ENCODE results near the gene CAGE1. TPM values are rescaled to one million over a fixed set of nuclear protein-coding genes. Genes with fewer than 3 reads are reported as not detected.
"Not testable (repeated sequence)": the region's sequence is repeated elsewhere in the genome, so short reads cannot be mapped to it uniquely, and the experiment has no call there.

CAGE1 gene
- total RNA-seq, 1 donor from 2014 or later = not detected

DNA sequence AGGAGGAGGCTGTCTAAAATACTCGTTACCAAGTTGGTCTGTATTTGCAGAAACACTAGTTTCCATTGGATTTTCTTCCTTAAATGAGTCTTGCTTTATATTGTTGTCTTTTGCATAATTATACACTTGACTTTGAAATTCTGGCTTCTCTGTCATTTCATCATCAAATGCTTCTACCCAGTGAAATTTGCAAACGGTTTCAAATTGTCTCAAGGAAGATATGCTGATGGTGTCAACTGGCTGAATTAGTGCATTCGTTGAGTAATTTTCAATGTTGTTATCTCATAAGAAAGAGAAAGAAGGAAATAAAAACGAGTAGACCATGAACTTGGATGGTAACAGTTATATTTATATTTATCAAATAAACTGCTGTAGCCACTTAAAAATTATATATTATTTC is 10.8 kb downstream of the CAGE1 start:
- no peaks in the 10 kb centered on the region for H3K9me3 ChIP-seq
- no peaks in the 10 kb centered on the region for H3K27me3 ChIP-seq
- H3K4me3 ChIP-seq = no peak overlapping the region
- no peak for TF ChIP-seq POLR2AphosphoS5 (IDR thresholded peaks at IDR 0.05; ENCODE audit: insufficient read depth in 1 of 2, low read depth in 1 of 2)
- TF ChIP-seq POLR2A (IDR thresholded peaks at IDR 0.05) = no peak
- TF ChIP-seq, protein P1, sequence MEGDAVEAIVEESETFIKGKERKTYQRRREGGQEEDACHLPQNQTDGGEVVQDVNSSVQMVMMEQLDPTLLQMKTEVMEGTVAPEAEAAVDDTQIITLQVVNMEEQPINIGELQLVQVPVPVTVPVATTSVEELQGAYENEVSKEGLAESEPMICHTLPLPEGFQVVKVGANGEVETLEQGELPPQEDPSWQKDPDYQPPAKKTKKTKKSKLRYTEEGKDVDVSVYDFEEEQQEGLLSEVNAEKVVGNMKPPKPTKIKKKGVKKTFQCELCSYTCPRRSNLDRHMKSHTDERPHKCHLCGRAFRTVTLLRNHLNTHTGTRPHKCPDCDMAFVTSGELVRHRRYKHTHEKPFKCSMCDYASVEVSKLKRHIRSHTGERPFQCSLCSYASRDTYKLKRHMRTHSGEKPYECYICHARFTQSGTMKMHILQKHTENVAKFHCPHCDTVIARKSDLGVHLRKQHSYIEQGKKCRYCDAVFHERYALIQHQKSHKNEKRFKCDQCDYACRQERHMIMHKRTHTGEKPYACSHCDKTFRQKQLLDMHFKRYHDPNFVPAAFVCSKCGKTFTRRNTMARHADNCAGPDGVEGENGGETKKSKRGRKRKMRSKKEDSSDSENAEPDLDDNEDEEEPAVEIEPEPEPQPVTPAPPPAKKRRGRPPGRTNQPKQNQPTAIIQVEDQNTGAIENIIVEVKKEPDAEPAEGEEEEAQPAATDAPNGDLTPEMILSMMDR (IDR thresholded peaks at IDR 0.05) = no peak
- intact Hi-C loops (cut with DNase I) = no loop called here
- no peaks in the 10 kb centered on the region for H3K36me3 ChIP-seq
- DNase-seq (ENCODE audit: extremely low spot score in 2 of 2) = no peak
- no peaks in the 10 kb centered on the region for H3K4me1 ChIP-seq
- no peak overlapping the region for H3K27ac ChIP-seq

DNA sequence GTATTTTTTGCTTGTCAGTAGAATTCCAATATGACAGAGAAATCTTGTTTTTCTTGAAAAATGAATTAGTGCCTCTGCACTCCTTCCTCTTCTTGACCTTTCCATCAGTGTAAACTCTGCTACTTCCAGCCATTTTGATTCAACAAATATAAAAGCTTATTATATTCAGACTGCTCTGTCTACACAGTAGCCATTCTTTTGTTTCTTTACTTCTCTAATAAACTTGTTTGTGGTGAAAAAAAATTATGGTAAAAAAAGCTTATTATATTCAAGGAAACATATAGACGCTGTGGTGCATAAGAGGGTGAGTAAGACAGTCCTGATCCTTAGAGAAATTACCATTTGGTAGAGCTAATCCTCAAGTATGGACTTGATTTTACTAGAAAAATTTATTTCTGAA is 11.6 kb downstream of the CAGE1 start:
- Histone ChIP-seq H3K9me3 (no peaks in the 10 kb centered on the region), H3K36me3 (no peaks in the 10 kb centered on the region), H3K27ac (no peak overlapping the region), H3K27me3 (no peaks in the 10 kb centered on the region), H3K4me3 (no peak overlapping the region), H3K4me1 (no peaks in the 10 kb centered on the region)
- intact Hi-C loops (cut with DNase I) = no loop called here
- TF ChIP-seq, protein P1 (IDR thresholded peaks at IDR 0.05) = no peak
- TF ChIP-seq POLR2A (IDR thresholded peaks at IDR 0.05) (no peak), POLR2AphosphoS5 (IDR thresholded peaks at IDR 0.05; ENCODE audit: insufficient read depth in 1 of 2, low read depth in 1 of 2) (no peak)
- DNase-seq (ENCODE audit: extremely low spot score in 2 of 2) = no peak

DNA sequence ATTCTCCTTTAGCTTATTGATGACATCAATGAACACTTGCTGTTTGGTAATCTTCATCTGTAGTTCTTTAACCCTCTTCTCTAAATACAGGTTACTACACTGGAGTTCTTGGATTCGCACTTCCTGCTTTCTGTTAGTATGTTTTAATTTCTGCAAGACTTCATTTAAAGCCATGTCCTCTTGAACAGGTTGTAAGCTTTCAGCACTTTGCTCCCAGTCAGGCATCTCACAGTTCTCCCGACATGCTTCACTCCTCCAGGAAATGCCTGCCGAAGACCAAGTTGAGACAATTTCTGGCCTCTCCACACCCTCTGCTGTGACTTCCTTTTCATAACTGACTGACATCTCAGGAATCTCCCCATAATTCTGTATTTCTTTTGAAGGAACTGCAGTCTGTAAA is 15.8 kb downstream of the CAGE1 start:
- DNase-seq (ENCODE audit: extremely low spot score in 2 of 2) = no peak
- Histone ChIP-seq H3K9me3 (no peaks in the 10 kb centered on the region), H3K27me3 (no peaks in the 10 kb centered on the region), H3K4me3 (no peak overlapping the region), H3K36me3 (no peaks in the 10 kb centered on the region), H3K27ac (no peak overlapping the region), H3K4me1 (no peaks in the 10 kb centered on the region)
- intact Hi-C loops (cut with DNase I) = no loop called here
- TF ChIP-seq POLR2A (IDR thresholded peaks at IDR 0.05) (no peak), POLR2AphosphoS5 (IDR thresholded peaks at IDR 0.05; ENCODE audit: insufficient read depth in 1 of 2, low read depth in 1 of 2) (no peak)
- TF ChIP-seq, protein P1 (IDR thresholded peaks at IDR 0.05) = no peak

DNA sequence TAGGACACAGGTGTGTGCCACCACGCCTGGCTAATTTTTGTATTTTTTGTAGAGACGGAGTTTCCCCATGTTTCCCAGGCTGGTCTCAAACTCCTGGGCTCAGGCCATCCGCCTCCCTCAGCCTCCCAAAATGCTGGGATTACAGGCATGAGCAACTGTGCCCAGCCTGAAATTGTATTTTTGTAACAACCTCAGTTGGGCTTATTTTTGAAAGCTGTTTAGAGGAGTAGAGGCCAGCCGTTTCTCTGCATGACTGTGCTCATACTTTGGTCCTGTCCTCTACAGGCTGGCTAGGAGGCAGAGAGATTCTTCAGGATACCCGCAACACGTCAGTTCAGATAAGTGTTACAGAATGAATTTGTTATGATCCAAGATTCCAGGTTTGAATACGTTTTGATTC is 22.1 kb downstream of the CAGE1 start:
- DNase-seq (ENCODE audit: extremely low spot score in 2 of 2) = no peak
- TF ChIP-seq POLR2AphosphoS5 (IDR thresholded peaks at IDR 0.05; ENCODE audit: insufficient read depth in 1 of 2, low read depth in 1 of 2) (no peak), POLR2A (IDR thresholded peaks at IDR 0.05) (no peak)
- TF ChIP-seq, protein P1 (IDR thresholded peaks at IDR 0.05) = no peak
- Histone ChIP-seq H3K9me3 (no peaks in the 10 kb centered on the region), H3K4me3 (no peak overlapping the region), H3K36me3 (no peaks in the 10 kb centered on the region), H3K4me1 (no peaks in the 10 kb centered on the region), H3K27me3 (no peaks in the 10 kb centered on the region), H3K27ac (no peak overlapping the region)
- intact Hi-C loops (cut with DNase I) = no loop called here

DNA sequence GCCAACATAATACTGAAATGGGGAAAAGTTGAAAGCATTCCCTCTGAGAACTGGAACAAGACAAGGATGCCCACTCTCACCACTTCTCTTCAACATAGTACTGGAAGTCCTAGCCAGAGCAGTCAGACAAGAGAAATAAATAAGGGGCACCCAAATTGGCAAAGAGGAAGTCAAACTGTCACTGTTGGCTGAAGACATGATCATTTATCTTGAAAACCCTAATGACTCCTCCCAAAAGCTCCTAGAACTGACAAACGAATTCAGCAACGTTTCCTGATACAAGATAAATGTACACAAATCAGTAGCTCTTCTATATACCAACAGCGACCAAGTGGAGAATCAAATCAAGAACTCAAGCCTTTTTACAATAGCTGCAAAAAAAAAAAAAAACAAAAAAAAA is 37.6 kb downstream of the CAGE1 start:
- H3K9me3 ChIP-seq; H3K27me3 ChIP-seq; H3K36me3 ChIP-seq; intact Hi-C loops (cut with DNase I); H3K4me1 ChIP-seq; DNase-seq (ENCODE audit: extremely low spot score in 2 of 2); H3K27ac ChIP-seq; H3K4me3 ChIP-seq: not testable (repeated sequence)

DNA sequence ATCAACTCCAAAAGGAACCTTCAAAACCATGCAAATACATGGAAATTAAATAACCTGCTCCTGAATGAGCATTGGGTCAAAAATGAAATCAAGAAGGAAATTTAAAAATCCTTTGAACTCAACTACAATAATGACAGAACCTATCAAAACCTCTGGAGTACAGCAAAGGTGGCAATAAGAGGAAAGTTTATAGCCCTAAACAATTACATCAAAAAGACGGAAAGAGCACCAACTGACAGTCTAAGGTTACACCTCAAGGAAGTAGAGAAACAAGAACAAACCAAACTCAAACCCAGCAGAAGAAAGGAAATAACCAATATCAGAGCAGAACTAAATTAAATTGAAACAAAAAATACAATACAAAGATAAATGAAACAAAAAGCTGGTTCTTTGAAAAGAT is 39.0 kb downstream of the CAGE1 start:
- H3K9me3 ChIP-seq; H3K4me1 ChIP-seq; intact Hi-C loops (cut with DNase I); H3K27me3 ChIP-seq; H3K36me3 ChIP-seq; H3K27ac ChIP-seq; DNase-seq (ENCODE audit: extremely low spot score in 2 of 2); H3K4me3 ChIP-seq: not testable (repeated sequence)

DNA sequence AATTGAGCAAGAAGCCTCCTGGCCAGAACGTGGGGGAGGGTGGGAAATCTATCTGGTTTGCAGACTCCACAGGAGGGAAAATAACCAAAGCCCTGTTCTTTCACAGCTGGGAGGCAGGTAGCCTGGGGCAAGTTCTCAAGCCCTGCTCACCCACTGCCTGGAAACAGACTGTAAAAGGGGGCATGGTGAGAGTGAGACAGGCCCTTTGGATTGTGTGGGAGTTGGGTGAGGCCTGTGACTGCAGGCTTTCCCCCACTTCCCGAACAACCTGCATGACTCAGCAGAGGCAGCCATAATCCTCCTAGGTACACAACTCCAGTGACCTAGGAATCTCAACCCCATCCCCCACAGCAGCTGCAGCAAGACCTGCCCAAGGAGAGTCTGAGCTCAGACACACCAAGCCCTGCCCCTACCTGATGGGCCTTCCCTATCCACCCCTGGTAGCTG is 42.0 kb downstream of the CAGE1 start:
- H3K27ac ChIP-seq; H3K27me3 ChIP-seq; intact Hi-C loops (cut with DNase I); H3K4me1 ChIP-seq; DNase-seq (ENCODE audit: extremely low spot score in 2 of 2); H3K36me3 ChIP-seq; H3K4me3 ChIP-seq; H3K9me3 ChIP-seq: not testable (repeated sequence)

DNA sequence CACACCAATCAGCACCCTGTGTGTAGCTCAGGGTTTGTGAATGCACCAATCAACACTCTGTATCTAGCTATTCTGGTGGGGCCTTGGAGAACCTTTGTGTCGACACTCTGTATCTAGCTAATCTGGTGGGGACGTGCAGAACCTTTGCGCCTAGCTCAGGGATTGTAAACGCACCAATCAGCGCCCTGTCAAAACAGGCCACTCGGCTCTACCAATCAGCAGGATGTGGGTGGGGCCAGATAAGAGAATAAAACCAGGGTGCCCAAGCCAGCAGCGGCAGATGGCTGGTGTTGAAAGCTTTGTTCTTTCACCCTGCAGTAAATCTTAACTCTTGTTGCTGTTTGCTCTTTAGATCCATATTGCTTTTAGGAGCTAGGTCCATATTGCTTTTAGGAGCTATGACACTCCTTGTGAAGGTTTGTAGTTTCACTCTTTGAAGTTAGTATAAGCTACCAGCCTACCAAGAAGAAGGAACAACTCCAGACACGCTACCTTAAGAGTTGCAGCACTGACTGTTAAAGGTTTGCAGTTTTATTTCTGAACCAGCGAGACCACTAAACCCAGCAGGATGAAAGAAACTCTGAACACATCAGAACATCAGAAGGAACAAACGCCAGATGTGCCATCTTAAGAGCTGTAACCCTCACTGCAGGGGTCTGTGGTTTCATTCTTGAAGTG is 44.6 kb downstream of the CAGE1 start:
- H3K27me3 ChIP-seq; intact Hi-C loops (cut with DNase I); DNase-seq (ENCODE audit: extremely low spot score in 2 of 2); H3K36me3 ChIP-seq; H3K4me1 ChIP-seq; H3K27ac ChIP-seq; H3K4me3 ChIP-seq; H3K9me3 ChIP-seq: not testable (repeated sequence)
